Activated naive CD4-positive, alpha-beta T cell treated with anti-CD3 and anti-CD28 coated beads, Interleukin-2, amount 50 U/mL, for 72 hours (primary cell): Measurements from ENCODE around the gene ETS2. TPM values are rescaled to one million over a fixed set of nuclear protein-coding genes. Genes with fewer than 3 reads are reported as not detected.

Experiments used
- ATAC-seq, 2 donors: fragments of 150-1000 bp; cut with Tn5 transposase; 2 replicates each; pipeline ENCODE4 v1.10.0; 2021; ENCODE audit warnings: mild to moderate bottlenecking in 2 of 2, moderate library complexity in 2 of 2
- DNase-seq, 2 donors: peaks; one replicate each; pipeline ENCODE4 v3.0.0; 2021 to 2022; ENCODE audit warnings: low spot score in 2 of 2
- H3K27ac Mint-ChIP-seq, 2 donors: one replicate each; pipeline ENCODE4 v1.8.0; 2022; ENCODE audit warnings: mild to moderate bottlenecking in 2 of 2, mixed read lengths in 2 of 2
- H3K36me3 Mint-ChIP-seq, 2 donors: one replicate each; pipeline ENCODE4 v1.8.0; 2022; ENCODE audit warnings: mixed read lengths in 2 of 2
- H3K9me3 Mint-ChIP-seq, 2 donors: one replicate each; pipeline ENCODE4 v1.8.0; 2022; ENCODE audit warnings: mixed read lengths in 2 of 2
- total RNA-seq, 2 donors: library from RNA; stranded (reverse); gene quantifications; one replicate each; pipeline ENCODE4 v1.2.3, GENCODE V29; 2022

The ETS2 gene
- total RNA-seq, 2 donors from 2014 or later, result 35.8 to 48.3 TPM

DNA sequence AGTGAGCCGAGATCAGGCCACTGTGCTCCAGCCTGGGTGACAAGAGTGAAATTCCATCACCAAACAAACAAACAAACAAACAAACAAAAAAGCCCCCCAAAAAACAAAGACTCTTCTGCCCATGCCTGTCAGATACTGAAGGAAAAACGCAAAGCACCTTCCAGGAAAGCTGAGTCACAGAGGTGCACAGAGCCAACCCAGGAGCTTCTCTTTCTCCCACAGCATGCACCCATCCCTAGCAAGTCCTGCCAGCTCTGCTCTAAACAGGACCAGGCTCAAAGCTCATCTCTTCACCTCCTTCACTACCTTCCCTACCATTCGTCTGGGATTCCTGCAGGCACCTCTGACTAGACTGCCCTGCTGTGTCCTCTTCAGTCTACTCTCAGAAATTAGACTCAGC, 46.5 kb downstream of the ETS2 start:
- peak overlapping the region in 1 of 2 donors; percentile 66 for H3K27ac Mint-ChIP-seq
- DNase-seq, result no peak
- H3K36me3 Mint-ChIP-seq, result no peaks in the 10 kb centered on the region
- H3K9me3 Mint-ChIP-seq, result no peaks in the 10 kb centered on the region
- ATAC-seq, result no peak

DNA sequence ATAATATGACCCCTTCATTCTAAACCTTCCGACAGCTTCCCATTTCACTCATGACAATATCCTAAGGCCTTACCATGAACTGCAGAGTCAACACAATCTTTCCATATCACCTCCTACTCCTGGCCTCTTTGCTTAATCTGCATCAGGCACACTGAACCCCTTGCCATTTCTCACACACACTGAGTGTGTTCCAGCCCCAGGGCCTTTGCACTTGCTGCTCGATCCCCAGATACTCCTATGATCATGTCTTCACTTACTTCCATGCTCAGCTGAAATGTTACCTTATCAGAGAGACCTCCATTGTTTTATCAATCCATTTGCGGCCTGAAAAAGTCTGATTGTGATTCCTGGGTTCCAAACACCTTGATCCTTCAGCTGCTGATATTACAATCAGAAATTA, 47.0 kb downstream of the ETS2 start:
- peak overlapping the region in 1 of 2 donors; percentile 66 for H3K27ac Mint-ChIP-seq
- no peaks in the 10 kb centered on the region for H3K36me3 Mint-ChIP-seq
- DNase-seq, result no peak
- no peaks in the 10 kb centered on the region for H3K9me3 Mint-ChIP-seq
- no peak for ATAC-seq

DNA sequence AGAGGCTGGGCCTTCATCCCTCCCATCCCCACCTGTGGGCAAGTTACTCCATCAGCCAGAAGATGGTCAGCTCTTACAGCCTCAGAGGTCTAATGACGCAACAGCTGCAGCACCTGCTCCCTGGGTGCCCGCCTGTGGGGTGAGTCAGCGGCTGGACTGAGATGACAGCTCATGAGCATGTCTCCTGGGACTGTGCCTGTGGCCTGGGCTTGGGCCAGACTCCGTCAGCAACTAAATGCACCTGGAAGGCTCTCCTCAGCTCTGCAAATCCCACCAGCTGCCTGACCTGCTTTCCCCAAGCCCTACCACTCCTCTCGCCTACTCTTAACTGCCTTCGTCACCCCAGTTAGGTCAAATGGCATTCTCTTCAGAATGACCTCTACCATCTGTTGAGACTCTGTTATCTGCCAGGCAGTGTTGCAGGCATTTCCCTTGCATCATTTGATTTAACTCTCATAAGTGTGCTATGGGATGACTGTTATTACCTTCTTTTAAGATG, 47.7 kb downstream of the ETS2 start:
- ATAC-seq, result peak in 1 of 2 donors; percentile 26

DNA sequence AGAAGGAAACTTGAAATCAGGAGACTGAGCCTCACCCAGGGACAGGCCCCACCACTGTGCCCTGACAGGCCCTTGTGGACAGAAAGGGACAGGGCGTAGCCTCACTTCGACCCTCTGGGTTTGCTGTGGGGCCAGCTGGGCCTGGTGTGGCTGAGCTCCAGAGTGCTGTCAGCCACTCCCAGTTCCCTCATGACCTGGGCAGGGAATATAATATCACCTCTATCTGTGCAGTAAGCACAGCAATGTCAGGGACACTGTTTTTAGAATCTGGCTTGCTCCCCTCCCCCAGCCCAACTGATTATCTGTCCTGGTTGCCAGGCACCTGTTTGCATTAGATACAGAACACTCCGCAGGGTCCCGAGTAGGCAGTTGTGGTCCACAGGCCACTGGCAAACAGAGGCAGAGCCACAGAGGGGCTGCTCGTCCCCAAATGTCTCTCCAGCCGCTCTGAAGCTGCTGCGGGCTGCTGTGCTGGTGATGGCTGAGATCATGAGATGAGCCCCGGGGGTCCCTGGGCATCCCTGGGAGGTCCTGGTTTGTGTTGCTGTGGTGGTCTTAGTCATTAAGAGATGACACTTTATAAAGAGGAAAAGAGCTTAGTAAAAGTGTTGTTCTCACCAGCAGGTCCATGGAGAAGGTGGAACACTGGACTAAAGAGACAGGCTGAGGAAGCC, 51.6 kb downstream of the ETS2 start:
- DNase-seq (no peak), ATAC-seq (no peak)
- Mint-ChIP-seq H3K27ac (no peak overlapping the region), H3K9me3 (no peaks in the 10 kb centered on the region), H3K36me3 (no peaks in the 10 kb centered on the region)

More for the DNA sequence above, 47.7 kb downstream of the ETS2 start:
- no peak for DNase-seq
- H3K36me3 Mint-ChIP-seq, result no peaks in the 10 kb centered on the region
- H3K27ac Mint-ChIP-seq, result no peak overlapping the region
- H3K9me3 Mint-ChIP-seq, result no peaks in the 10 kb centered on the region

DNA sequence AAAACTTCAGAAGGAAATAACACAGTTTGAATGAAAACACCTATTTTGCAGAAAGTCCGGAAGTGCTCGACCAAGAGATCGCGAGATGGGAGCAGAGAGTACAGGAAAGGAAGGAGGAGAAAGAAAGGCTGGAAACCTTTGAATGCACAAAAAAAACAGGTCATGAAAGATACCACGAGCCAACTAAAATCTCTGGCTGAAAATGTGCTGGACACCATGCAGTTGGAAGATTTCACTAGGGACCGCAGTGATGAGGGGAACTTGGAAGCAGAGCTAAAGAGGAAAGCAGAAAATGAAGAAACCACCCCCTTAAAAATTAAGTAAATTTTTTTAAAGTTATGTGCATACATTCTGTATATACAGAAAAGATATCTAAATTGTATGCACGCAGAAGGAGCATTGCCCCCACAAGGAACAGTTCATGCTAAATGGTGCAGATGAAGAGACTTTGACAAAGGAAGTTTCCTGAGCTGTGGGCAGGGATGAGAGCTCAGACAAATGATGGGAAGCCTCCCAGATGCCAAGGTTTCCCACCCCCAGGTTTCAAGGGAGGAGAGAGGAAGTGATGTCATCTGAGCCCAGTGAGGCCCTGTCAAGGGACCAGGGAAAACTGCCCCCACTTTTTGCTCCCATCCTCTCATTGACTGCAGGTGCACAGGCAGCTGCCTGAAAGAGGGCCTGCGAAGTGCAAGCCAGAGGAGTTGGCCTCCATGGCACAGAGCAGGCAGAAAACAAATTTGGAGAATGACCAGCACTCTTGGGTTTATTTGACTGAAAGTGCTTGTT, 52.5 kb downstream of the ETS2 start:
- no peak for ATAC-seq
- Mint-ChIP-seq H3K36me3 (no peaks in the 10 kb centered on the region), H3K9me3 (no peaks in the 10 kb centered on the region), H3K27ac (no peak overlapping the region)
- DNase-seq, result no peak

DNA sequence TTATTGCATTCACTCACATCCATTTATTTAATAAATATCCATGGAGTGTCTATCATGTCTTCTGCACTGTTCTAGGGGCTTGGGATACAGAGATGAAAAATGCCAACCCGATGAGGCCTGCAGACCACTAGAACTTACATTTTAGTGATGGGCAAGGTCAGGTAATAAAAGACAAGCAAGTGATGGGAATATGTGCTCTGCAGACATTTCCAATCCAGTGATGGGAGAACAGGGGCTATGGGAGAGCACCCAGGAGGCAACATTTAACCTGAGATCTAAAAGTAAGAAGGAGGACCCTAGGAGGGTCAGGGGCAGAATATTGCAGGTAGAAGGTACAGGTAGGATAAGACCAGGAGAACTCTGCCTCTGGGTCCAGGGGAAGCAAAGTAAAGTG, 53.1 kb downstream of the ETS2 start:
- ATAC-seq (no peak), DNase-seq (no peak)
- H3K9me3 Mint-ChIP-seq, result no peaks in the 10 kb centered on the region
- peak overlapping the region in 1 of 2 donors; percentile 26 for H3K27ac Mint-ChIP-seq
- no peaks in the 10 kb centered on the region for H3K36me3 Mint-ChIP-seq

DNA sequence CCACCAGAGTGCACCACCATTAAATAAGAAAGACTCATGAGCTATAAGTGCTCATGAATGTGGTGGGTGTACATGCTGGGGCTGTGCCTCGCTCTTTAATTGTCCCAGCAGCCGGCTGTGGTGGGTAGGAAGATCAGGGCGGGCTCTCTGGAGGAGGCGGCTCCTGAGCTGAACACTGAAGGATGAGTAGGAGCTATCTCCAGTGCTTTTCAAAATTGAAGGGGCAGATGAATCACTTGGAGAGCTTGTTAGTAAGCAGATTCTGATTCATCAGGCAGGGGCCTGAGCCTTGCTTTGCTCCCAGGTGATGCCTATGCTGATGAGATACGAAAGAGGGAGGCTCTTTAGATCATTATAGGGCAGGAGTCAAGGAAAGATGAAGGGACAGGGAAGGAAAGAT, 54.1 kb downstream of the ETS2 start:
- Mint-ChIP-seq H3K9me3 (no peaks in the 10 kb centered on the region), H3K27ac (peak overlapping the region in 1 of 2 donors; percentile 73), H3K36me3 (no peaks in the 10 kb centered on the region)
- no peak for ATAC-seq
- DNase-seq, result no peak

DNA sequence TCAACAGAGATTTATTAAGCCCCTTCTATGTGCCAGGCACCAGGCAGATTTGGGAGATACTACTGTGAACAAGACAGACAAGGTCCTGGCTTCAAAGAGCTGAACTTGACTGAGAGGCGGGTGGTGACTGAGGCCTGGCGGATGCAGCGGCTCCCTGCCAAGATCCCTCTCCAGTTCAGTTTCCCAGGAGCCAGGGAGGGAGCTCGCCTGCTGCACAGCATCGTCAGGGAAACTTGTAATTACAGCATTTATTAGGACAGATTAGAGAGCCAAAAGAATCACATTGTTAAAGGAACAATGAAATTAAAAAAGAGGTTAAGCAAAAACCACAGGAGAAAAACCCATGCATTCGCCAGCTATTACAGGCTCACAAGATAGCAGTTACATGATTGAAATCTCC, 55.3 kb downstream of the ETS2 start:
- ATAC-seq (no peak), DNase-seq (no peak)
- H3K27ac Mint-ChIP-seq, result no peak overlapping the region
- H3K36me3 Mint-ChIP-seq, result no peaks in the 10 kb centered on the region
- H3K9me3 Mint-ChIP-seq, result no peaks in the 10 kb centered on the region

DNA sequence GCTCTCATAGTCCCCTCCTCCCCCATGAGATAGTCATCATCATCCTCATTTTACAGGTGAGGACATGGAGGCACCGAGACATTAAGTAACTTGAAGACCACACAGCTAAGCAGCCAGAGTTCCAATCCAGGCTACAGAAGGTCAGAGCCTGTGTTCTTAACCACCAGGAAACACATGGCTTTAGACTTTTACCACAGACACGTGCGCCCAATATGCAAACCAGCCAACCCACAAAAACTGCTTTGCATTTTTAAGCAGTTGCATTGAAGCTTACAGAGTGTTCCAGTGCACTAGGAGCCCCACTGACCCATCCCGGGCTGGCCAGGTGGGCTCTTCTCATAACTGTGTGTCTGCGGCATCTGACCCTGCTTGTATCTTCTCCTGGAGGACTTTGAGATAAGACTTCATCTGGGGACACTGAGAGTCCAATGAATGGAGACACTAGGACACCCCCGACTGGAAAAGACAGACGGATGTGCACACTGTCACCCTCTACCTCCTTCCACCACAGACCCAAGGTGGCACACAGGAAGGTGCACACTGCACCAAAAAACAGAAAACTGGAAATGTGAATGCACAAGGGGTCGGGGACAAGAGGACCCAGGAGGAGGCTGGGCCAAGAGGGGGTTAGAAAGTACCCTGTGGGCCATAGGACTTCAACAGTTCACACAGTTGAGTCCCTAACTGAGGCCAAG, 56.4 kb downstream of the ETS2 start:
- DNase-seq (no peak), ATAC-seq (no peak)
- no peaks in the 10 kb centered on the region for H3K36me3 Mint-ChIP-seq
- no peaks in the 10 kb centered on the region for H3K9me3 Mint-ChIP-seq
- no peak overlapping the region for H3K27ac Mint-ChIP-seq

DNA sequence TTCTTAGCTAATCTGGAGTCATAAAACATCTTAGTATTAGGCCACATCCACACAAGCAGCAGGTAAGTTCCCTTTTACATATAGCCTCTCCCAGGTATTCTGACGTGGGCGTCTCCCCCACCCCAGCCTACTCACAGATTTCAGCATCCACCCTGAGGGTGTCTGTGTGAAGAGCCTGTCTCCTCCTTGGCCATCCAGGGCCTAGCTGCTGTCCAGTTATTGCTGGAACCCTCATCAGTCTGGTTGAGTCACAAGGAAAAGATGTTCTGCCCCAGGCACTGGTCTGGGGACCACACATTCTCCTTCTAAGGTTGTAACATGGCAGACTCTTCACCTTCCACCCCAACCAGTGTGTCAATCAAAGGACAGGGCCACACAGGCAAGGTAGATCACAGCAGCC, 57.6 kb downstream of the ETS2 start:
- no peak for DNase-seq
- Mint-ChIP-seq H3K36me3 (no peaks in the 10 kb centered on the region), H3K9me3 (no peaks in the 10 kb centered on the region), H3K27ac (no peak overlapping the region)
- ATAC-seq, result no peak

DNA sequence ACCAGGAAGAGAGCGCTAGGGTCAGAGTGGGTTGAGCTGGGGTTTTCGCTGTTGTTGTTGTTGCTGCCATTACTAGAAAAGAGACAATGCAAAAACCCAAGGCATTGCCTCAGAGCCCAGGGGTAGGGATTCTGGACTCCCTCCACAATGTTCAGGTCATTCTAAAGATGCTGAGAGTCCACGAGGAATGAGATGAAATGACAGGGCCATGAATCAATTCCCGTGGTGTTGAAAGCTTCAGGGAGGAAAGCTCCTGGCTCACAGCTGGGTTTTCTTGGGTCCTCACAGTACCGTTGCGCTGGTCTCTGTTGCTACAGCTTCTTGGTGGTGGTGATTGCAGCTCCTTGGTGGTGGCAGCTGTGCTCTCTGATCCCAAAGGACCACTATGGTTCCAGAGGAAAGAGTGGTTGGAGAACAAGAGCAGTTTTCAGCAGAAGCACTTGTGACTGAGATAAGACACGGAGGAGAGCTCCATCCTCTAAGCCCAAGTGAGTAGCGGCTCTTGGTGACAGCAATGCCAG, 58.2 kb downstream of the ETS2 start:
- ATAC-seq, result no peak
- Mint-ChIP-seq H3K36me3 (no peaks in the 10 kb centered on the region), H3K27ac (no peak overlapping the region), H3K9me3 (no peaks in the 10 kb centered on the region)
- no peak for DNase-seq

DNA sequence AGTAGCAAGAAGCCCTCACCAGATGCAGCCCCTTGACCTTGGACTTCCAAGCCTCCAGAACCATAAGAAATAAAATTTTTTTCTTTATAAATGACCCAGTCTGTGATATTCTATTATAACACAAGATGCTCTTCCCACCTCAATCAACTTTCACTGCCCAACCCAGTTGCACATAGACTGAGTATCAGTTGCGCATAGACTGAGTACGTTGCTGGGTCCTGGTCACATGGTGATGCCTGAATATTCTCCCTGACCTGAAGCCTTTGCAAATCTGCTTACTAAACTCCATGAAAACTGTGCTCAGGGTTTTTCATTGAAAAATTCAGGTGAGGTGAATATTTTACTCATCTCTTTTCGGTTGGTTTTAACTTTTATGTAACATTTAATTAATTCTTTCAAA, 59.2 kb downstream of the ETS2 start:
- Mint-ChIP-seq H3K9me3 (no peaks in the 10 kb centered on the region), H3K27ac (no peak overlapping the region), H3K36me3 (no peaks in the 10 kb centered on the region)
- DNase-seq (no peak), ATAC-seq (no peak)

DNA sequence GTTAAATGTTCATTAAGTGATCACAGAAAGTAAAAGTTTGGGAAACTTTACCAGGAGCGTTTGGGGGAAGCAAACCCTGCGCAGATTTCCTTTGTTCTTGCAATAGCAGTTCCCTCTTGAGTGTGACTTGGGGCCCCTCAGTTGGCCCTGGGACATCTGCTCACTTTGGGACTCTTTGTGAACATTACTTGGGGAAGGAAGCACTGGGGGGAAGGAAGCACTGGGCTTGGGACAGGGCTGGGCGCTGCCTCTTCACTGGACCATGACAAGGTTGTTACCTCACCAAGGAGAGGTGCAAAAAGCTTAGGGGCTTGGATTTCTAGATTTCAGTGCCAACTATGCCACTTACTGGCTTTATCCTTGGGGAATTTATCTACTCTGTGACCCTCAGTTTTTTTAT, 63.5 kb downstream of the ETS2 start:
- H3K36me3 Mint-ChIP-seq, result no peaks in the 10 kb centered on the region
- H3K9me3 Mint-ChIP-seq, result no peaks in the 10 kb centered on the region
- no peak for ATAC-seq
- no peak for DNase-seq
- H3K27ac Mint-ChIP-seq, result no peak overlapping the region

DNA sequence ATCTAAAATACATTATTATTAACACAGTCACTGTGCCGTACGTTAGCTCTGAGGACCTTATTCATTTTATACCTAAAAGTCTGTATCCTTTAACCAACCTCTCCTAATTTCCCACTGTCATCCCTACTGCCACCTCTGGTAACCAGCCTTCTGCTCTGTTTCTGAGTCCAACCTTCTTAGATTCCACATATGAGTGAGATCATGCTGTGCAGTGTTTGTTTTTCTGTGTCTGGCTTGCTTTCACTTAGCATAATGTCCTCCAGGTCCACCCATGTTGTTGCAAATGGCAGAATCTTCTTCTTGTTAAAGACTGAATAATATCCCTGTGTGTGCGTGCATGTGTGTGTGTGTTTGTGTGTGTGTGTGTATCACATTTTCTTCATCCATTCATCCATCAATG, 64.2 kb downstream of the ETS2 start:
- no peaks in the 10 kb centered on the region for H3K9me3 Mint-ChIP-seq
- H3K36me3 Mint-ChIP-seq, result no peaks in the 10 kb centered on the region
- ATAC-seq (peak in 1 of 2 donors; percentile 28), DNase-seq (no peak)
- H3K27ac Mint-ChIP-seq, result no peak overlapping the region
